Tibial nerve (tissue), 4 donors: ENCODE data around the gene IAH1. TPM values are rescaled to one million over a fixed set of nuclear protein-coding genes. Genes with fewer than 3 reads are reported as not detected.
A peak's percentile ranks its signal among the peaks of the same experiment; 100 is the strongest.

Experiments used
- DNase-seq, 2 donors: peaks; one replicate each; pipeline ENCODE4 v3.0.0-alpha.2; 2019; ENCODE audit warnings: low spot score in 2 of 2
- H3K27ac ChIP-seq, 4 donors: fragments of 200-600 bp; sonication (generic) in 3 of 4; one replicate each; pipeline ENCODE4 v1.5.1; 2017 to 2019; ENCODE audit warnings: mild to moderate bottlenecking in 1 of 4
- H3K27me3 ChIP-seq, 2 donors: fragments of 200-600 bp; sonication (generic) in 1 of 2; one replicate each; pipeline versions ENCODE4 v1.5.1 to v1.6.0; 2017 to 2019
- H3K36me3 ChIP-seq, 3 donors: fragments of 200-600 bp; sonication (generic); one replicate each; pipeline ENCODE4 v1.5.1; 2018 to 2019
- H3K4me1 ChIP-seq, 4 donors: fragments of 200-600 bp; sonication (generic) in 3 of 4; one replicate each; pipeline ENCODE4 v1.5.1; 2017 to 2019
- H3K4me3 ChIP-seq, 4 donors: fragments of 200-600 bp; sonication (generic) in 3 of 4; one replicate each; pipeline ENCODE4 v1.5.1; 2017 to 2019; ENCODE audit warnings: mild to moderate bottlenecking in 1 of 4, moderate library complexity in 1 of 4
- H3K9me3 ChIP-seq, 4 donors: fragments of 200-600 bp; sonication (generic) in 3 of 4; one replicate each; pipeline ENCODE4 v1.5.1; 2017 to 2019
- EP300 ChIP-seq, 2 donors: sonication (generic); formaldehyde crosslinking; IDR thresholded peaks; one replicate each; pipeline ENCODE4 v1.6.1; 2017; ENCODE audit warnings: antibody characterized with exemption in 2 of 2, mild to moderate bottlenecking in 1 of 2
- POLR2A ChIP-seq, 2 donors: fragments of 450-650 bp; IDR thresholded peaks; one replicate each; pipeline ENCODE4 v1.6.1; 2017; ENCODE audit warnings: antibody characterized with exemption in 2 of 2, mild to moderate bottlenecking in 2 of 2, moderate library complexity in 2 of 2
- WGBS, 2 donors: methylation state at CpG; one replicate each; pipeline ENCODE4 v1.1.5; 2018; 5-methylcytosine and 5-hydroxymethylcytosine counted together
- total RNA-seq, 4 donors: library from RNA; depleted of rRNA; stranded (reverse); fragments of >200 nt; gene quantifications; one replicate each; pipeline ENCODE4 v1.1.0, GENCODE V29; 2016
- TF ChIP-seq, protein P1 (sequence below), 5 experiments: fragments of 200-600 bp in 3 of 5; fragments of 450-650 bp in 2 of 5; sonication (generic) in 3 of 5; IDR thresholded peaks; one replicate each; pipeline ENCODE4 v1.5.1; 2016 to 2019; ENCODE audit warnings: antibody characterized with exemption in 5 of 5, mild to moderate bottlenecking in 3 of 5, moderate library complexity in 2 of 5

IAH1 gene, protein sequence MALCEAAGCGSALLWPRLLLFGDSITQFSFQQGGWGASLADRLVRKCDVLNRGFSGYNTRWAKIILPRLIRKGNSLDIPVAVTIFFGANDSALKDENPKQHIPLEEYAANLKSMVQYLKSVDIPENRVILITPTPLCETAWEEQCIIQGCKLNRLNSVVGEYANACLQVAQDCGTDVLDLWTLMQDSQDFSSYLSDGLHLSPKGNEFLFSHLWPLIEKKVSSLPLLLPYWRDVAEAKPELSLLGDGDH
- total RNA-seq = 10 to 100 TPM; 41.9 to 55.1 (median 50.9) TPM

GRCh38 chr2:9474361-9475057 lies at the start of gene IAH1:
TSS of gene IAH1 (plus strand) at chr2:9474551. CDS start at chr2:9474567, 16 bp downstream.
- peaks cover 0 to 38% (median 0%) of the 10 kb centered on the region in 3 donors for H3K36me3 ChIP-seq
- DNase-seq = peak in 1 of 2 donors; percentile 30
- WGBS, 2 donors = 0% methylated on average over 17 to 36 of the region's 91 CpGs

GRCh38 chr2:9428965-9429577 lies 45.3 kb upstream of the IAH1 start:
- H3K4me1 ChIP-seq = peaks cover 0 to 19% (median 8%) of the 10 kb centered on the region in 4 donors
- no peak overlapping the region for H3K4me3 ChIP-seq
- no peak for DNase-seq
- TF ChIP-seq POLR2A (IDR thresholded peaks at IDR 0.05) (no peak), EP300 (IDR thresholded peaks at IDR 0.05) (no peak)
- TF ChIP-seq, protein P1, sequence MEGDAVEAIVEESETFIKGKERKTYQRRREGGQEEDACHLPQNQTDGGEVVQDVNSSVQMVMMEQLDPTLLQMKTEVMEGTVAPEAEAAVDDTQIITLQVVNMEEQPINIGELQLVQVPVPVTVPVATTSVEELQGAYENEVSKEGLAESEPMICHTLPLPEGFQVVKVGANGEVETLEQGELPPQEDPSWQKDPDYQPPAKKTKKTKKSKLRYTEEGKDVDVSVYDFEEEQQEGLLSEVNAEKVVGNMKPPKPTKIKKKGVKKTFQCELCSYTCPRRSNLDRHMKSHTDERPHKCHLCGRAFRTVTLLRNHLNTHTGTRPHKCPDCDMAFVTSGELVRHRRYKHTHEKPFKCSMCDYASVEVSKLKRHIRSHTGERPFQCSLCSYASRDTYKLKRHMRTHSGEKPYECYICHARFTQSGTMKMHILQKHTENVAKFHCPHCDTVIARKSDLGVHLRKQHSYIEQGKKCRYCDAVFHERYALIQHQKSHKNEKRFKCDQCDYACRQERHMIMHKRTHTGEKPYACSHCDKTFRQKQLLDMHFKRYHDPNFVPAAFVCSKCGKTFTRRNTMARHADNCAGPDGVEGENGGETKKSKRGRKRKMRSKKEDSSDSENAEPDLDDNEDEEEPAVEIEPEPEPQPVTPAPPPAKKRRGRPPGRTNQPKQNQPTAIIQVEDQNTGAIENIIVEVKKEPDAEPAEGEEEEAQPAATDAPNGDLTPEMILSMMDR (IDR thresholded peaks at IDR 0.05) = no peak
- H3K27ac ChIP-seq = no peak overlapping the region
- H3K36me3 ChIP-seq = peaks cover 0 to 52% (median 0%) of the 10 kb centered on the region in 3 donors
- no peaks in the 10 kb centered on the region for H3K27me3 ChIP-seq
- 70 to 73% methylated on average over 5 of the region's 5 CpGs for WGBS, 2 donors
- H3K9me3 ChIP-seq = no peaks in the 10 kb centered on the region

More at GRCh38 chr2:9474361-9475057, at the start of gene IAH1:
- Histone ChIP-seq H3K27me3 (no peaks in the 10 kb centered on the region), H3K27ac (peak within 1 kb of the TSS; percentile 70 to 94 (median 93)), H3K4me3 (peak within 1 kb of the TSS; percentile 68 to 87 (median 76)), H3K4me1 (peaks cover 0 to 47% (median 16%) of the 10 kb centered on the region in 4 donors), H3K9me3 (no peaks in the 10 kb centered on the region)
- TF ChIP-seq EP300 (IDR thresholded peaks at IDR 0.05) (peak in 1 of 2 donors; percentile 55), POLR2A (IDR thresholded peaks at IDR 0.05) (peak in 1 of 2 donors; percentile 65)
- TF ChIP-seq, protein P1 (IDR thresholded peaks at IDR 0.05) = peak in 1 of 5 experiments; percentile 35

- Histone ChIP-seq H3K4me1 (peaks cover 0 to 3% (median 0%) of the 10 kb centered on the region in 4 donors), H3K4me3 (no peak overlapping the region), H3K9me3 (no peaks in the 10 kb centered on the region), H3K27ac (no peak overlapping the region), H3K36me3 (peaks cover 0 to 67% (median 0%) of the 10 kb centered on the region in 3 donors), H3K27me3 (no peaks in the 10 kb centered on the region)
- WGBS, 2 donors = 73 to 84% methylated on average over 2 of the region's 2 CpGs
- TF ChIP-seq, protein P1 (IDR thresholded peaks at IDR 0.05) = no peak
- no peak for TF ChIP-seq EP300 (IDR thresholded peaks at IDR 0.05)
- TF ChIP-seq POLR2A (IDR thresholded peaks at IDR 0.05) = no peak
- DNase-seq = no peak
These were observed 43.7 kb upstream of the IAH1 start for GRCh38 chr2:9430316-9431293.

- peaks cover 0 to 4% (median 0%) of the 10 kb centered on the region in 4 donors for H3K4me1 ChIP-seq
- TF ChIP-seq POLR2A (IDR thresholded peaks at IDR 0.05) = no peak
- TF ChIP-seq EP300 (IDR thresholded peaks at IDR 0.05) = no peak
- TF ChIP-seq, protein P1 (IDR thresholded peaks at IDR 0.05) = no peak
- no peak overlapping the region for H3K27ac ChIP-seq
- no peaks in the 10 kb centered on the region for H3K27me3 ChIP-seq
- DNase-seq = no peak
- WGBS, 2 donors = 76% methylated on average over 2 of the region's 2 CpGs
- peaks cover 0 to 97% (median 8%) of the 10 kb centered on the region in 3 donors for H3K36me3 ChIP-seq
- no peaks in the 10 kb centered on the region for H3K9me3 ChIP-seq
- H3K4me3 ChIP-seq = no peak overlapping the region
These were observed 39.9 kb upstream of the IAH1 start for GRCh38 chr2:9434489-9434888.
